Right atrium auricular region (tissue), 2 donors: ENCODE measurements around the gene TPH2. TPM values are rescaled to one million over a fixed set of nuclear protein-coding genes. Genes with fewer than 3 reads are reported as not detected.

Source experiments
- DNase-seq: peaks from one replicate; pipeline ENCODE4 v3.0.0-alpha.2; 2019; ENCODE audit warnings: low spot score
- H3K27ac ChIP-seq, 2 donors: fragments of 200-600 bp; sonication (generic); 1 replicate in 1 of 2; 2 replicates in 1 of 2; pipeline ENCODE4 v1.5.1; 2016 to 2019
- H3K27me3 ChIP-seq, 2 donors: fragments of 200-600 bp; sonication (generic); one replicate each; pipeline versions ENCODE4 v1.5.1 to v1.6.0; 2017 to 2019
- H3K36me3 ChIP-seq: fragments of 200-600 bp; sonication (generic); one replicate; pipeline ENCODE4 v1.5.1; 2016
- H3K4me1 ChIP-seq, 2 donors: fragments of 200-600 bp; sonication (generic); one replicate each; pipeline versions ENCODE4 v1.5.1 to v1.6.0; 2017 to 2019
- H3K4me3 ChIP-seq, 2 donors: fragments of 200-600 bp; sonication (generic); 1 replicate in 1 of 2; 2 replicates in 1 of 2; pipeline ENCODE4 v1.5.1; 2017 to 2019; ENCODE audit warnings: mild to moderate bottlenecking in 1 of 2, moderate library complexity in 1 of 2
- H3K9me3 ChIP-seq, 2 donors: fragments of 200-600 bp; sonication (generic); one replicate each; pipeline ENCODE4 v1.5.1; 2019
- total RNA-seq, 2 donors: library from RNA; depleted of rRNA; stranded (reverse); fragments of >200 nt; gene quantifications; one replicate each; pipeline ENCODE4 v1.1.0, GENCODE V29; 2016
- TF ChIP-seq, protein P1 (sequence below), 2 donors: fragments of 200-600 bp; sonication (generic); IDR thresholded peaks; one replicate each; pipeline ENCODE4 v1.5.1; 2019; ENCODE audit warnings: antibody characterized with exemption in 2 of 2

TPH2 gene
- total RNA-seq, 2 donors from 2014 or later: not detected

DNA sequence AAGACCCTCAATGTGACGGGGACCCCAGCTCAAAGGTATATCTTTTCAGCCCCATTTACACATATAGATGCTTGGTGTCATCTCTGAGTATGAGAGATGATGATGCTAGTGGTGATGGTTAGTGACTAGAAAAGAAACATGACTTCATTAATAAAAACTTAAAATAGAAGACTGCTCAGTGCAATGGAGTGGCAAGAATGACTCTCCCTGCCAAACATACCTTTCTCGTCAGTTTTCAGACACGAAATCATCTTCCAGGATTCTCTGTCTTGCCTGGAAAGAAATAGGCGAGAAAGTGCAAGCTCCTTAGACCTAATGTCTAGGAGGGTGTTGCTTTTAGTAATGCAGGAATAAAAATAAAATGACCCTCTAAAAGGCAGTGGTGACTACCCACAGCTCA, 71.7 kb downstream of the TPH2 start:
- no peak for DNase-seq
- no peak overlapping the region for H3K27ac ChIP-seq
- TF ChIP-seq, protein P1, sequence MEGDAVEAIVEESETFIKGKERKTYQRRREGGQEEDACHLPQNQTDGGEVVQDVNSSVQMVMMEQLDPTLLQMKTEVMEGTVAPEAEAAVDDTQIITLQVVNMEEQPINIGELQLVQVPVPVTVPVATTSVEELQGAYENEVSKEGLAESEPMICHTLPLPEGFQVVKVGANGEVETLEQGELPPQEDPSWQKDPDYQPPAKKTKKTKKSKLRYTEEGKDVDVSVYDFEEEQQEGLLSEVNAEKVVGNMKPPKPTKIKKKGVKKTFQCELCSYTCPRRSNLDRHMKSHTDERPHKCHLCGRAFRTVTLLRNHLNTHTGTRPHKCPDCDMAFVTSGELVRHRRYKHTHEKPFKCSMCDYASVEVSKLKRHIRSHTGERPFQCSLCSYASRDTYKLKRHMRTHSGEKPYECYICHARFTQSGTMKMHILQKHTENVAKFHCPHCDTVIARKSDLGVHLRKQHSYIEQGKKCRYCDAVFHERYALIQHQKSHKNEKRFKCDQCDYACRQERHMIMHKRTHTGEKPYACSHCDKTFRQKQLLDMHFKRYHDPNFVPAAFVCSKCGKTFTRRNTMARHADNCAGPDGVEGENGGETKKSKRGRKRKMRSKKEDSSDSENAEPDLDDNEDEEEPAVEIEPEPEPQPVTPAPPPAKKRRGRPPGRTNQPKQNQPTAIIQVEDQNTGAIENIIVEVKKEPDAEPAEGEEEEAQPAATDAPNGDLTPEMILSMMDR (IDR thresholded peaks at IDR 0.05): no peak

DNA sequence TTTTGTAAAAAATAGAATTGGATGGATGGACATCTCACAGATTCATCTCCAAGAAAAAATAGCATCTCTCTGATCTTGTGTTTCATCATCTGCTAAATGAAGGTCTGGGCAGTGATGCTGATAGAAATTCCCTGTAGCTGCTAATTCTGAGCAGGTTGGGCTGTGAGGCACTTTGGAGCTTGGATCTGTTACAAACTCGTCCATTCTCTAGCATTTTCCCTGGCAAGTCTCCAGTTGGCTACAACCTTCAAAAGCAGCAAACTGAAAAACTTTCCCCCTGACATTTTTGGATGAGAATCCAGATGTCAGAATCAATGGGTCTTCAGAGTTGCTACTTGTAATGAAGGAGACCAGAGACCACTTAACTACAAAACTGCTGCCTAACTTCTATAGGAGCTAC, 72.7 kb downstream of the TPH2 start:
- Histone ChIP-seq H3K9me3 (no peaks in the 10 kb centered on the region), H3K36me3 (no peaks in the 10 kb centered on the region), H3K4me1 (no peaks in the 10 kb centered on the region), H3K4me3 (no peak overlapping the region), H3K27ac (no peak overlapping the region), H3K27me3 (no peaks in the 10 kb centered on the region)
- TF ChIP-seq, protein P1 (IDR thresholded peaks at IDR 0.05): no peak
- no peak for DNase-seq

More for the DNA sequence above, 71.7 kb downstream of the TPH2 start:
- H3K9me3 ChIP-seq: no peaks in the 10 kb centered on the region
- H3K4me3 ChIP-seq: no peak overlapping the region
- H3K36me3 ChIP-seq: no peaks in the 10 kb centered on the region
- H3K4me1 ChIP-seq: no peaks in the 10 kb centered on the region
- H3K27me3 ChIP-seq: no peaks in the 10 kb centered on the region

DNA sequence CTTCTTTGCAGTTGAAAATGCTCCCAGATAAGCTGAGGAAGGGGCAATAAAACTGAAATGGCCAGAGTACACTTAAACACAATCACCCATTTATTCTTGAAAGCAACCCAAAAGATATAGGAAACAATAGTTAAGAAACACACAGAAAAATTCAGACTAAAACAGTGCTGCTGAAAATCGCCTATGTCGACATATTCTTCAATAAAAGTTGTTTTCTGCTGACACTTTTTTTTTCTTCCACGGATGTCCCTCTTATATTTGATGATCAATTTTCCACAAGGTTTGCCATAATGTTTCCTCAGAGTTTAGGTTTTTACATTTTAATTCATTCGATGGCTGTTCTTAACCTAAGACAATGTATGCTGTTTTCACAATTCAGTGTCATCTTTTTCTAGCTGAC, 74.2 kb downstream of the TPH2 start:
- H3K27me3 ChIP-seq: no peaks in the 10 kb centered on the region
- TF ChIP-seq, protein P1 (IDR thresholded peaks at IDR 0.05): no peak
- H3K27ac ChIP-seq: no peak overlapping the region
- DNase-seq: no peak
- no peaks in the 10 kb centered on the region for H3K9me3 ChIP-seq
- no peaks in the 10 kb centered on the region for H3K36me3 ChIP-seq
- no peak overlapping the region for H3K4me3 ChIP-seq
- no peaks in the 10 kb centered on the region for H3K4me1 ChIP-seq

DNA sequence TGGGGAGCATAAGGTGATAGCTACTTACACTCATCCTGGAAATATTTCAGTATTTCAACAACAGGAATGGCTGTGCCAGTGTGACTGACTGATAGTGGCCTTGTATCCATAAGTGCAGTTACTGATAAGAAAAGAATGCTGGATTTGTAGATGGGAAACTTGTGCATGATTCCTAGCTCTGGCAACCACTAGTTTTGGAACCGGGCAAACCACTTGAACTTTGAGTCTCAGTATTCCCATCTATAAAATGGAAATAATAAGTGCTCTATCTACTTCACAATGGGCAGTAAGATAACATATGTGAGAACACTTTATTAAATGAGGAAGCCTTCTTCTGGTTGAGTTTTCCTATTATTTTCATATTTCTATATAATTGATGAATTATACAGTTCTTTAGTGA, 77.2 kb downstream of the TPH2 start:
- H3K4me3 ChIP-seq: no peak overlapping the region

DNA sequence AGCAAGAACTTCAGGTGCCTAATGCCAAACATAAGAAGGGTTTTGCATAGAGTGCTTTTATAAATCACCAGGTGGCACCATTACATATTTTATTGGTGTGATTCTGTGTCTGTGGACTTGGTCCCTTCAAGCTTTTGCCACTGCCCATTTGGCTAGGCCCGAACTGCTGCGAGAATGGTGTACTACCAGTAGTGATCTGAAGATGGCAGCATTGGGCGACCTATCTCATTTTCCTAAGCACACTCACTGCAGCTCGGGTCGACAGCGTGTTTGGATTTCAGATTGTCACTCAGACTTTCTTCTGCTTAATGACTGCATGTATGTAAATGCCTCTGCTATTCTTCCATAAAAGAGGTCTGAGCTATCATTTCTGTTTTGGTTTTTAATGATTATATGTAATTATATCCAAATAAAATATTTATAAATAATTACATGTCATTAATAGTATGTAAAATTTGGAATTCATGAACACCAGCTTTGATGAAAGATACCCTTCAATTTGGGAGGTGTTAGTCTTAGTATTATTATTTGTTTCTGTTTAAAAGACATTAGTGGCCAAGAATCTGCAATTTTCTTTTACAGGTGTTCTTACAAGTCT, 78.5 kb downstream of the TPH2 start:
- Histone ChIP-seq H3K36me3 (no peaks in the 10 kb centered on the region), H3K9me3 (no peaks in the 10 kb centered on the region), H3K4me3 (no peak overlapping the region), H3K4me1 (no peaks in the 10 kb centered on the region), H3K27ac (no peak overlapping the region), H3K27me3 (no peaks in the 10 kb centered on the region)
- peak; percentile 78 for DNase-seq
- TF ChIP-seq, protein P1 (IDR thresholded peaks at IDR 0.05): peak; percentile 65 to 80

More for the DNA sequence above, 77.2 kb downstream of the TPH2 start:
- TF ChIP-seq, protein P1 (IDR thresholded peaks at IDR 0.05): no peak
- no peak for DNase-seq
- no peaks in the 10 kb centered on the region for H3K4me1 ChIP-seq
- no peak overlapping the region for H3K27ac ChIP-seq
- no peaks in the 10 kb centered on the region for H3K36me3 ChIP-seq
- H3K9me3 ChIP-seq: no peaks in the 10 kb centered on the region
- no peaks in the 10 kb centered on the region for H3K27me3 ChIP-seq

DNA sequence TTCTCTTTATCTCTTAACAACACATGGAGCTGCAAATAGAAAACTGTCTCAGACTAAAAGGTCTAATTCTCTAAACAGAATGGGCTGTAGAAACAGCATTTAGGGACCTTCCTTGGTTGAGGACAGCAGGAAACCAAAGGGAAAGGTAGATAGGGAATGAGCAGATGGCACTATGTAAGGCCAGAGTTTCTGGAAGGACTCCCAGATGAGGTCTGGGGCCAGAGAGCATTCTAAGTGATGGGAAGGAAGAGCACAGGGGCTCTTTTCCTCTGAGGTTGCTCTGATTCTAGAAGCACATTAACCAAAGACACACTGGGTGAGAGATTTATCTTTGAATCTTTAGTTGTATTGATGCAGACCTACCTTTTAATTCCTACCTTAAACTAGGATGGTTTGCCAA, 79.4 kb downstream of the TPH2 start:
- H3K4me3 ChIP-seq: no peak overlapping the region
- H3K4me1 ChIP-seq: no peaks in the 10 kb centered on the region
- no peak for DNase-seq
- no peaks in the 10 kb centered on the region for H3K9me3 ChIP-seq
- no peaks in the 10 kb centered on the region for H3K36me3 ChIP-seq
- H3K27me3 ChIP-seq: no peaks in the 10 kb centered on the region
- H3K27ac ChIP-seq: no peak overlapping the region
- TF ChIP-seq, protein P1 (IDR thresholded peaks at IDR 0.05): no peak
